ACC112 (cell line): Measurements from ENCODE around the gene DRC3.
A peak's percentile ranks its signal among the peaks of the same experiment; 100 is the strongest.

ENCODE experiments used
- H2AFZ ChIP-seq: fragments of 200-600 bp; sonication (generic); one replicate; pipeline ENCODE4 v1.6.0; 2017; ENCODE audit warnings: antibody characterized with exemption, low read length; ENCODE audit not compliant: unreplicated experiment
- H3K27ac ChIP-seq: fragments of 200-600 bp; sonication (generic); 2 replicates; pipeline ENCODE4 v1.5.1; 2014; ENCODE audit warnings: low read depth, mild to moderate bottlenecking, antibody characterized with exemption, low read length, moderate library complexity
- H3K27me3 ChIP-seq: fragments of 200-600 bp; sonication (generic); 2 replicates; pipeline ENCODE4 v1.6.1; 2014; ENCODE audit warnings: mild to moderate bottlenecking, antibody characterized with exemption, low read length, moderate library complexity, mixed read lengths; ENCODE audit not compliant: insufficient read depth
- H3K36me3 ChIP-seq: fragments of 200-600 bp; sonication (generic); 2 replicates; pipeline ENCODE4 v1.6.1; 2016; ENCODE audit warnings: mild to moderate bottlenecking, antibody characterized with exemption, low read length, moderate library complexity, mixed read lengths; ENCODE audit not compliant: insufficient read depth
- H3K4me1 ChIP-seq: fragments of 200-600 bp; sonication (generic); one replicate; pipeline ENCODE4 v1.6.1; 2016; ENCODE audit warnings: low read length, mixed read lengths; ENCODE audit not compliant: insufficient read depth, unreplicated experiment, control insufficient read depth
- H3K4me3 ChIP-seq: fragments of 200-600 bp; sonication (generic); 2 replicates; pipeline ENCODE4 v1.5.1; 2014; ENCODE audit warnings: mild to moderate bottlenecking, low read depth, low read length
- H3K79me2 ChIP-seq: fragments of 200-600 bp; sonication (generic); one replicate; pipeline ENCODE4 v1.6.0; 2016; ENCODE audit warnings: low read length; ENCODE audit not compliant: control insufficient read depth, unreplicated experiment, insufficient read depth

The DRC3 gene

DNA sequence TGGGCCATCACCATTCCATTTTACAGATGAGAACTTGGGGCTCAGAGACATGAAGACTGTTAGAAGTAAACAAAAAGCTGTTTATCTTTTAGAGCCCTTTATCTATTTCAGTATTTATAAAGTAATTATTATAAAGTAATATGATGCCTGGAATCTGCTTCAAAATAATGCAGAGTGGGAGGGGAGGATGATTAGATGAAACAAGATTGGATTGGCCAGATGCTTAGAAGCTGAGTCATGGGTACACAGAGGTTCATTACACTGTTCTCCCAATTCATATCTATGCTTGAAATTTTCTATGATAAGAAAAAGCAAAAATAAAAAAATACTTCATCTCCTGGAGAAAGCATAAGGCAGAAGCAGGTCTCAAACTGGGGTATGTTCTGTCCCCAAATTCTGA lies 29.8 kb upstream of the DRC3 start:
- Histone ChIP-seq H2AFZ (no peak overlapping the region), H3K4me1 (peaks cover 72% of the 10 kb centered on the region), H3K79me2 (peaks cover 72% of the 10 kb centered on the region), H3K27me3 (no peaks in the 10 kb centered on the region), H3K4me3 (peak overlapping the region; percentile 55; the same call in 1 of the 2 replicates), H3K27ac (peak overlapping the region; percentile 60), H3K36me3 (no peaks in the 10 kb centered on the region)

GRCh38 chr17:17943281-17943984 lies 29.2 kb upstream of the DRC3 start:
- H3K27me3 ChIP-seq = no peaks in the 10 kb centered on the region
- H3K27ac ChIP-seq = peak overlapping the region; percentile 54
- peak overlapping the region; percentile 55; the same call in 1 of the 2 replicates for H3K4me3 ChIP-seq
- peaks cover 67% of the 10 kb centered on the region for H3K79me2 ChIP-seq
- peaks cover 78% of the 10 kb centered on the region for H3K4me1 ChIP-seq
- H2AFZ ChIP-seq = no peak overlapping the region
- no peaks in the 10 kb centered on the region for H3K36me3 ChIP-seq

GRCh38 chr17:17944242-17944641 lies 28.4 kb upstream of the DRC3 start:
- no peaks in the 10 kb centered on the region for H3K36me3 ChIP-seq
- H3K4me1 ChIP-seq = peaks cover 80% of the 10 kb centered on the region
- H2AFZ ChIP-seq = no peak overlapping the region
- no peak overlapping the region for H3K27ac ChIP-seq
- H3K27me3 ChIP-seq = no peaks in the 10 kb centered on the region
- peaks cover 68% of the 10 kb centered on the region for H3K79me2 ChIP-seq
- H3K4me3 ChIP-seq = no peak overlapping the region

DNA sequence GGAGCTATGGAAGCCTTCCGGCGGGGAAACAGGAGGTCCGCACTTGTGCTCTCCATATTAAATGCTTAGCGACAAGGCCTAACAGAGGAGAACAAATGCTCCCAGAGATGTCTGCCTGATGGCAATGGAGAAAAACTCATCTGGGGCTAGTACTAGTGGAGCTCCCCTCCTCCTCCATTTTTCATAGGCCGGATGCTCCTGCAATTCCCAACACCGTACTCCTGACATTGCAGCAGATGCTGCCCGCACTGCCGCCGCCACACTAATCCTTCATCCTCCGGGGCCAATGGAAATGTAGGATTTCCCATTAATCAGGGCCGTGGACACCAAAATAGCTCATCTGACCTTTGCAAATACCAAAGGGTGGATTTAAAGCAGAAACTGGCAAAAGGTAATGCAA lies 27.9 kb upstream of the DRC3 start:
- no peaks in the 10 kb centered on the region for H3K36me3 ChIP-seq
- H3K79me2 ChIP-seq = peaks cover 69% of the 10 kb centered on the region
- no peak overlapping the region for H3K4me3 ChIP-seq
- no peak overlapping the region for H2AFZ ChIP-seq
- H3K4me1 ChIP-seq = peaks cover 78% of the 10 kb centered on the region
- H3K27ac ChIP-seq = no peak overlapping the region
- no peaks in the 10 kb centered on the region for H3K27me3 ChIP-seq

GRCh38 chr17:17946093-17946492 lies 26.6 kb upstream of the DRC3 start:
- H2AFZ ChIP-seq = no peak overlapping the region
- H3K79me2 ChIP-seq = peaks cover 69% of the 10 kb centered on the region
- no peak overlapping the region for H3K4me3 ChIP-seq
- peaks cover 69% of the 10 kb centered on the region for H3K4me1 ChIP-seq
- H3K27me3 ChIP-seq = no peaks in the 10 kb centered on the region
- no peak overlapping the region for H3K27ac ChIP-seq
- H3K36me3 ChIP-seq = no peaks in the 10 kb centered on the region

DNA sequence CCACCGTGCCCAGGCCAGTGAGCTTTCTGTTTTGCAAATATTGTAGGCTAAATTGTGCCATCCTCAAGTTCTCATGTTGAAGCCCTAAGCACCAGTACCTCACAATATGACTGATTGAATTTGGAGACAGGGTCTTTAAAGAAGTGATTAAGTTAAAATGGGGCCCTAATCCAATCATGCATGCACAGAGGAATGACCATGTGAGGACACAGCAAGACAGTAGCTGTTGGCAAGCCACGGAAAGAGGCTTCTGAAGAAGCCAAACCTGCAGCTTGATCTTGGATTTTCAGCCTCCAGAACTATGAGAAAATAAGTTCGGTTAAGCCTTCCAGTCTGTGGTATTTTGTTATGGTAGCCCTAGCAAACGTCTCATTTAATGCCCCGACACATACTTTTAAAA lies 25.4 kb upstream of the DRC3 start:
- H3K27ac ChIP-seq = peak overlapping the region; percentile 81
- peaks cover 67% of the 10 kb centered on the region for H3K79me2 ChIP-seq
- H3K4me3 ChIP-seq = peak overlapping the region; percentile 37; the same call in 1 of the 2 replicates
- no peaks in the 10 kb centered on the region for H3K36me3 ChIP-seq
- no peak overlapping the region for H2AFZ ChIP-seq
- H3K27me3 ChIP-seq = no peaks in the 10 kb centered on the region
- peaks cover 68% of the 10 kb centered on the region for H3K4me1 ChIP-seq

GRCh38 chr17:17947966-17948365 lies 24.7 kb upstream of the DRC3 start:
- peaks cover 67% of the 10 kb centered on the region for H3K79me2 ChIP-seq
- H2AFZ ChIP-seq = no peak overlapping the region
- peaks cover 63% of the 10 kb centered on the region for H3K4me1 ChIP-seq
- H3K27me3 ChIP-seq = no peaks in the 10 kb centered on the region
- peak overlapping the region; percentile 55; the same call in 1 of the 2 replicates for H3K4me3 ChIP-seq
- no peaks in the 10 kb centered on the region for H3K36me3 ChIP-seq
- H3K27ac ChIP-seq = peak overlapping the region; percentile 81

- no peak overlapping the region for H2AFZ ChIP-seq
- H3K27me3 ChIP-seq = no peaks in the 10 kb centered on the region
- no peaks in the 10 kb centered on the region for H3K36me3 ChIP-seq
- H3K4me1 ChIP-seq = peaks cover 51% of the 10 kb centered on the region
- no peak overlapping the region for H3K27ac ChIP-seq
- H3K79me2 ChIP-seq = peaks cover 59% of the 10 kb centered on the region
- H3K4me3 ChIP-seq = no peak overlapping the region
Measured at GRCh38 chr17:17950347-17950746, 22.3 kb upstream of the DRC3 start.

- Histone ChIP-seq H2AFZ (no peak overlapping the region), H3K27me3 (no peaks in the 10 kb centered on the region), H3K4me1 (peaks cover 50% of the 10 kb centered on the region), H3K27ac (peak overlapping the region; percentile 42; the same call in 1 of the 2 replicates), H3K79me2 (peaks cover 62% of the 10 kb centered on the region), H3K36me3 (no peaks in the 10 kb centered on the region), H3K4me3 (no peak overlapping the region)
Measured at GRCh38 chr17:17950806-17951205, 21.9 kb upstream of the DRC3 start.

GRCh38 chr17:17951524-17951923 lies 21.1 kb upstream of the DRC3 start:
- Histone ChIP-seq H3K79me2 (peaks cover 69% of the 10 kb centered on the region), H2AFZ (no peak overlapping the region), H3K36me3 (no peaks in the 10 kb centered on the region), H3K4me1 (peaks cover 43% of the 10 kb centered on the region), H3K27ac (peak overlapping the region; percentile 42), H3K4me3 (no peak overlapping the region), H3K27me3 (no peaks in the 10 kb centered on the region)

- no peak overlapping the region for H3K4me3 ChIP-seq
- H2AFZ ChIP-seq = no peak overlapping the region
- H3K27me3 ChIP-seq = no peaks in the 10 kb centered on the region
- H3K27ac ChIP-seq = peak overlapping the region; percentile 42
- H3K36me3 ChIP-seq = no peaks in the 10 kb centered on the region
- peaks cover 65% of the 10 kb centered on the region for H3K79me2 ChIP-seq
- peaks cover 42% of the 10 kb centered on the region for H3K4me1 ChIP-seq
Measured at GRCh38 chr17:17952691-17953090, 20.0 kb upstream of the DRC3 start.
